Measurements from ENCODE around the gene FCHSD2. TPM values are rescaled to one million over a fixed set of nuclear protein-coding genes. Genes with fewer than 3 reads are reported as not detected.
"Not testable (repeated sequence)": the region's sequence is repeated elsewhere in the genome, so short reads cannot be mapped to it uniquely, and the experiment has no call there.

FCHSD2 gene
- total RNA-seq, 2 donors from 2014 or later: 36.0 to 48.0 TPM

DNA sequence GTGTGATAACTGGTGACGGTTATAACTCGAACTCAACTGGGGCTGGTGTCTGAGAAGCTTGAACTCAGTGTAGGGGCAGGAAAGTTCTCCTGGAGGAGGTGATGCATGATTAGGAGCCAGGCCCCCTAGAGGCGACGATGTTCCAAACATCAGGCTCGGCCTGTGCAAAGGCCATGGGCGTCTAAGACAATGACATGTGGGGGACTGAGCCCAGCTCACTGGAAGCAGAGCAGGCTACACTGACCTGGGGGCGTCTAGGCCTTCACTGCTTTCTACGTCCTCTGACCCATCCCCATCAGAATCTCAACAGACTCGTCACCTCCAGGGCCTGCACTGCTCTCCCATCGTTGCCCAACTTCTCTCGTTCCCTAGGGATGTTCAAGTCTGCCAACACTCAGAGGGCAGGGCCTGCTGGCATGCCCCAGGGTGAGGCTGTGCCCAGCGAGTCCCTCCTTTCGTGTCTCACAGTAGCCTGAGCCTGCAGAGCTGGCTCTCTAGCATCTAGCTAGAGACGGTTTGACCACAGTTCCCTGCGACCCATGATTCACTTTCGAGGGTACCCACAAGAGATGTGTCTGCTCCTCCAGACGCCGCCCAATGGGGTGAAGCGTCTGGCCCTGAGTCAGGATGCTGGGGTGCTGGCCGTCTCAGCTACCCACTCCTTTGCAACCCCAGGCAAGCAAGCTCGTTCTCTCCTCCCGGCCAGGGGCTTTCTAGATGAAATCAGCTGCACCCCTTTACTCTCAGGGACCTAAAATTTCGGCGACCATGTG is 329.0 kb downstream of the FCHSD2 start:
- peak; percentile 7 to 22 for ATAC-seq
- DNase-seq: peak; percentile 66
- intact Hi-C loops (cut with DNase I): loop anchor here in 1 of 2 donors (5.0 kb wide), 1 partner anchor 86 kb away; no protein-coding TSS in a partner anchor

DNA sequence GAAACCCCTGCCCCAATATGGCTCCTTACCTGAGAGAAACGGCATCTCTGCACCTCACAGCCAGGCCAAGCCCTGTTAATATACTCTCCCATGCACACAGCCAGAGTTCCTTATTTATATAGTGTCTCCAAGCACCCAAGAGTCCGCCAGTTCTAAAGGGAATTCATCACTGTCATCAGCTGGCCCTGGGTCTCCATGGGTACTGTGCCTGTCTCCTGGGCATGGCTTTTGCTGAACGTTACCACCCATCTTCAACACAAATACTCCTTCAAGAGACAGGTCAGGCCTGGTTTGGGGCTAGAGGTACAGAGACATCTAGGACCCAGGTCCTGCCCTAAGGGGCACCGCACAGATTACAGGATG is 329.5 kb downstream of the FCHSD2 start:
- intact Hi-C loops (cut with DNase I): loop anchor here in 1 of 2 donors (5.0 kb wide), 1 partner anchor 85 kb away; no protein-coding TSS in a partner anchor
- DNase-seq: no peak
- no peak for ATAC-seq

DNA sequence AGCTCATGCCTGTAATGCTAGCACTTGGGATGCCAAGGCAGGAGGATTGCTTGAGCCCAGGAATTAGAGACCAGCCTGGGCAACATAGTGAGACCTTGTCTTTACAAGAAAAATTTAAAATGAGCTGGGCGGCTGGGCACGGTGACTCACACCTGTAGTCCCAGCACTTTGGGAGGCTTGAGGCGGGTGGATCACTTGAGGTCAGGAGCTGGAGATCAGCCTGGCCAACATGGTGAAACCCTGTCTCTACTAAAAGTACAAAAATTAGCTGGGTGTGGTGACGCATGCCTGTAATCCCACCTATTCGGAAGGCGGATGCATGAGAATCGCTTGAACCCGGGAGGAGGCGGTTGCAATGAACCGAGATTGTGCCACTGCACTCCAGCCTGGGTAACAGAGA is 330.4 kb downstream of the FCHSD2 start:
- not testable (repeated sequence) for ATAC-seq, DNase-seq
- intact Hi-C loops (cut with DNase I): loop anchor here in 1 of 2 donors (5.0 kb wide), 1 partner anchor 84 kb away; no protein-coding TSS in a partner anchor

DNA sequence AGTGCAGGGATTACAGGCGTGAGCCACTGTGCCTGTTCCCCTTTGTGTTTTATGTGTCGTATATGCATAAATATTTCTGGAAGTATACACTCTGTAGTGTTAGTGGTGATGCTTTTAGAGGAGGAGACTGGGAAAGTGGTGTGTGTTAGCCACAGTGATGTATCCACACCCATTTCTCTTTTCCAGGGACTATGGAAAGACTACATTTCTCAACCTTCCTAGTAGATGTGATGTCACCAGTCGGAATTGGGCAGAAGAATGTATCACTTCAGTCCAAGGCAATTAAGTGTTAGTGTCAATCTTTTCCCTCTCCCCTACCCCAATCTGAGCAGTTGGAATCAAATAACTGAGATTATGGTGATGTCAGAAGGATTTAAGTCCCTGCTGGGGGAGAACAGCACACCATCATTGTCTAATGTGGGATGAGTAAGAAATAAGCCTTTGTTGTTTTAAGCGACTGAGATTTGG is 333.8 kb downstream of the FCHSD2 start:
- no peak for DNase-seq
- ATAC-seq: peak in 1 of 2 donors; percentile 9
- intact Hi-C loops (cut with DNase I): no loop called here

DNA sequence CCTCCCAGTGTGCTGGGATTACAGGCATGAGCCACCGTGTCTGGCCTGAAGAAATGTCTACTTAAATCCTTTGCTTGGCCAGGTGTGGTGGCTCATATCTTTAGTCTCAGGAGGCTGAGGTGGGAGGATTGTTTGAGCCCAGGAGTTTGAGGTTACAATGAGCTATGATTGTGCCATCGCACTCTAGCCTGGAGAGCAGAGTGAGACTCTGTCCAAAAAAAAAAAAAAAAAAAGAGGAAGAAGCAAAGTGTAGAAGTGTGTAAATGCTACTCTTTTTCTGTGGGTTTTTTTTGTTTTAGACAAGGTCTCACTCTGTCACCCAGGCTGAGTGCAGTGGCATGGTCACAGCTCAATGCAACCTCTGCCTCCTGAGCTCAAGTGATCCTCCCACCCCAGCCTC is 334.3 kb downstream of the FCHSD2 start:
- DNase-seq (peak; percentile 9), ATAC-seq (peak; percentile 32 to 53)
- intact Hi-C loops (cut with DNase I): no loop called here

DNA sequence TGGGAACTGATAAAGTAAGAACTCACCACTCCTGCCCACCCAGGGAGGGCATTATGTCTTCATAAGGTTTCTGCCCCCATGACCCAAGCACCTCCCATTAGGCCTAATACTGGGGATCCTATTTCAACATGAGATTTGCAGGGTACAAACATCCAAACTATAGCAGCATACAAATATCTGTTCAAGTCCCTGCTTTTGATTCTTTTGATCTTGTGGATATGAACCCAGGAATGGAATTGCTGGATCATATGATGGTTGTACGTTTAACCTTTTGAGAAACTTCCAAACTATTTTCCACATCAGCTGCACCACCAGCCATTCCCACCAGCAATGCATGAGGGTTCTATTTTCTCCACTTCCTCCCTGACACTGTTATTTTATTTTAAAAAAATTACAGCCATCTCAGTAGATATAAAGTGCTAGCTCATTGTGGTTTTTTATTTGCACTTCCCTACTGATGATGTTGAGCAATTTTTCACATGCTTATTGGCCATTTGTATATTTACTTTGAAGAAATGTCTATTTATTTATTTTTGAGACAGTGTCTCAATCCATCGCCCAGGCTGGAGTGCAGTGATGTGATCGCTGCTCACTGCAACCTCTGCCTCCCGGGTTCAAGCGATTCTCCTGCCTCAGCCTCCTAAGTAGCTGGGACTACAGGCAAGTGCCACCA is 335.0 kb downstream of the FCHSD2 start:
- DNase-seq: peak; percentile 9
- intact Hi-C loops (cut with DNase I): no loop called here

DNA sequence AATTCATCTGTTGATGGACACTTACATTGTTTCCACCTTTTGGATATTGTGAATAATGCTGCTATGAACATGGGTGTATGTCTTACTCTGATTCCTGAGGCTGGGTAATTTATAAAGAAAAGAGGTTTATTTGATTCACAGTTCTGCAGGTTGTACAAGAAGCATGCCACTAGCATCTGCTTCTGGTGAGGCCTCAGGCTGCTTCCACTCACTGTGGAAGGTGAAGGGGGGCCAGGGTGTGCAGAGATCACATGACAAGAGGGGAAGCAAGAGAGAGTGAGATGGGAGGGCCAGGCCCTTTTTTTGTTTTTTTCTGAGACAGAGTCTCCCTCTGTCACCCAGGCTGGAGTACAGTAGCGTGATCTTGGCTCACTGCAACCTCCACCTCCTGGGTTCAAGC is 335.7 kb downstream of the FCHSD2 start:
- ATAC-seq; intact Hi-C loops (cut with DNase I): not testable (repeated sequence)
- peak; percentile 10 for DNase-seq

More for the DNA sequence above, 335.0 kb downstream of the FCHSD2 start:
- ATAC-seq: peak in 1 of 2 donors; percentile 55

DNA sequence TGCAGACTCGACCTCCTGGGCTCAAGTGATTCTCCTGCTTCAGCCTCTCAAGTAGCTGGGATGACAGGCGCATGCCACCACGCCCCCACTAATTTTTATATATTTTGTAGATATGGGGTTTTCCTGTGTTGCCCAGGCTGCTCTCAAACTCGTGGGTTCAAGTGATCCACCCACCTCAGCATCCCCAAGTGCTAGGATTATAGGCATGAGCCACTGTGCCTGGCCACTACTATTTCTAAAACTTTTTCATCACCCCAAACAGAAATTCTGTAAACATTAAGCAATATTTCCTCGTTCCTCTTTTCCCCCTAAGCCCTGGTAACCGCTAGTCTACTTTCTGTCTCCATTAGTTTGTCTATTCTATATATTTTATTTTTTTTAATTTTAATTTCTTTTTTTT is 336.9 kb downstream of the FCHSD2 start:
- ATAC-seq (no peak), DNase-seq (peak; percentile 12)
- intact Hi-C loops (cut with DNase I): no loop called here

DNA sequence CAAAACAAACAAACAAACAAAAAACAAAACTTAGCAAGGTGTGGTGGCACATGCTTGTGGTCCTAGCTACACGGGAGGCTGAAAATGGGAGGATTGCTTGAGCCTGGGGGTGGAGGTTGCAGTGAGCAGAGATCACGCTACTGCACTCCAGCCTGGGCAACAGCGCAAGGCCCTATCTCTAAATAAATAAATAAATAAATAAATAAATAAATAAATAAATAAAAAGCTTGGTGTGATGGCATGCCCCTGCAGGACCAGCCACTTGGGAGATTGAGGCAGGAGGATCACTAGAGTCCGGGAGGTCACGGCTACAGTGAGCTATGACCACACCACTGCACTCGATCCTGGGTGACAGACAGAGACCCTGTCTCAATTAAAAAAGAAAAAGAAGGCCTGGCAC is 339.3 kb downstream of the FCHSD2 start:
- intact Hi-C loops (cut with DNase I): no loop called here
- DNase-seq: peak; percentile 7

DNA sequence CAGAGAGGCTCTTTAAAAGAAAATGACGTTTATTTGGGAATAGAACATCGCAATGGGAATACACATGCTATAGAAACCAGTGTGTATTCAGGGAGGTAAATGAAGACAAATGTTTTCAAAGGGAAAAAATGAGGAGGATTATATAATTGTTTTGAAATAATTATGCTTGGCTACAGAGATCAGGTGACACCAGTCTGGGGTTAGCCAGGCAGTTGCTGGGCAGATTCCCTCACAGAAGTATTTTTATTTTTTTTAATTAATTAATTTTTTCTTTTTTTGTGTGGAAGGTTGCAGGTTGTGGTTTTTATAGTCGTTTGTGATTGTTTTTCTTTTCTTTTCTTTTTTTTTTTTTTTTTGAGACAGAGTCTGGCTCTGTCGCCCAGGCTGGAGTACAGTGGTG is 342.7 kb downstream of the FCHSD2 start:
- intact Hi-C loops (cut with DNase I): no loop called here
- ATAC-seq: no peak
- DNase-seq: no peak

More for the DNA sequence above, 339.3 kb downstream of the FCHSD2 start:
- no peak for ATAC-seq

DNA sequence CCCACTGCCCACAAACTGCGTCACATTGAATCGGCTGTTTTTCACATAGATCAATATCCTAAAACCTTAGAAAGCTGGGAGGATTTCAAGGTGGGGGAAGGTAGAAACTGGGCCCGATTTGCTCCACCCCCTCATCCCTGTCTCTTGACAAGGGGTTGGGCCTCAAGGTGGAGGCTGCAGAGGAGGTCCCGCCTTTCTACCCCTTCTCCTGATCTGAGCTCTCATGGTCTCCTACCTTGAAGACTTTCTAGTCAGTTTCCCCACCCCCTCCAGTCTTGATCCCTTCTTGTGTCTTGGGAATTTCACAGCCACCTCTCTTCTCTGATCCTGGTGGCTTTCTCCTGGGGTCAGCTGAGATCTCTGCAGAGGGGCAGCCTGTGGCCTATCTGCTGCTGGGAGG is 343.8 kb downstream of the FCHSD2 start:
- no peak for ATAC-seq
- no peak for DNase-seq
- intact Hi-C loops (cut with DNase I): no loop called here

DNA sequence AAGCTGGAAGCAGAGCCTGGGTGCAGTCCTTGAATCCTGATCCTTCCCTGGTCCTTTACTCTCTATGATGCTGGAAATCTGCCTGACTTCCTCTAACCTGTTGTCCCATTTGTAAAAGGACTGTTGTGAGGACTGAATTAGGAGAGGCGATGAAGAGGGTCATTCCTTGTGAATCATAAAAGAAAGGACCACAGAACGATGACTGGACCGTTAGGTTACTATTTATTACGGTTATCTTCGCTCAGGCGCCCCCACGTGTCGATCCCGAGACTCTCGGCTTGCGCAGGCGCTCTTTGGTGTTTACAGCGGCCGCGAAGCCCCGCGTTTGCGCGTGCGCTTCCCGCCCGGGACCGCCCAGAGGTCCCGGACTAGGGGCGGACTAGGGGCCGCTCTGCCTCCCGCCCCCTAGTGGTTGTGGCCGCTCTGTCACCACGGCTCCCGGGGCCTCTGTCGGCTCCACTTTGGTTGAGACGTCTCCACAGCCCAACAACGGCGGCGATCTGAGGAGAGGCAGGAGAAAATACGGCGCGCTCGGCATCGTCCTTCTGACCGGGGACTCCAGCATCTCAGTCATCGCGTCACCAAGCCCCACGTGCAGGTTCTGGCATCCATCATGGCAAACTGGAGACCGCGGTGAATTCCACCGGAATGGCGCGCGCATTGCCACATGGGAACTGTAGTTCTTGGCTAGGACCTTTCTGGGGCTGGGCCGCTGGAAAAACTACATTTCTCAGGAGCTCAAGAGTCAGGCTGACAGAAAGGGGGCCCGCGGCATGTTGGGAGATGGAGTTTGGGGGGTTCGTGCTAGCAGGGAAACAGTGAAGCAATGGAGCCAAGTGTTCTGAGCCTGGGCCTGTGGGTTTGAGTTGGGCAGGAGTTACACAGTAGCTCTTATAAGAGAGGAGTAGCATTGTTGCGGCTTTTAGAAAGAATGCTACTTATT is 348.4 kb downstream of the FCHSD2 start, which contains the start of gene STARD10:
STARD10 (minus strand) TSS at position 623 of the 943 bp plus-strand sequence. CDS start 12,866 bp downstream, outside the sequence.
- DNase-seq (peak; percentile 97), ATAC-seq (peak; percentile 96 to 97)
- intact Hi-C loops (cut with DNase I): loop anchor here (1.0 to 5.0 kb wide), 2 partner anchors 66 to 68 kb away; no protein-coding TSS in a partner anchor

DNA sequence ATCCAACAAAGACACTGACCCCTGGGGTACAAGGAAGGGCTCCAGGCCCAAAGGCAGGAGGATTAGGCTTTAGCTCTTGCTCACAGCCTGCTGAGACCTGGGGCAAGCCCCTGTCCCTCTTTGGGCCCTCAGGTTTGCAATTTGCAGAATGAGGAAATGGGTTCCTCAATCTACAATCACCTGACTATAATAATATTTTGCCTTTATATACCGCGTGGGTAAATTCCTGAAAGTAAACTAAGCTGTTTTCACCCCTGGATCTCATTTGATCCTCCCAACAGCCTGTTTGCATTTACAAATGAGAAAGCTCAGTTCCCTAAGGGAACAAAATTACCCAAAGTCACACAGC is 349.1 kb downstream of the FCHSD2 start:
- DNase-seq (no peak), ATAC-seq (no peak)
- intact Hi-C loops (cut with DNase I): loop anchor here (1.0 to 5.0 kb wide), 2 partner anchors 66 to 68 kb away; no protein-coding TSS in a partner anchor

DNA sequence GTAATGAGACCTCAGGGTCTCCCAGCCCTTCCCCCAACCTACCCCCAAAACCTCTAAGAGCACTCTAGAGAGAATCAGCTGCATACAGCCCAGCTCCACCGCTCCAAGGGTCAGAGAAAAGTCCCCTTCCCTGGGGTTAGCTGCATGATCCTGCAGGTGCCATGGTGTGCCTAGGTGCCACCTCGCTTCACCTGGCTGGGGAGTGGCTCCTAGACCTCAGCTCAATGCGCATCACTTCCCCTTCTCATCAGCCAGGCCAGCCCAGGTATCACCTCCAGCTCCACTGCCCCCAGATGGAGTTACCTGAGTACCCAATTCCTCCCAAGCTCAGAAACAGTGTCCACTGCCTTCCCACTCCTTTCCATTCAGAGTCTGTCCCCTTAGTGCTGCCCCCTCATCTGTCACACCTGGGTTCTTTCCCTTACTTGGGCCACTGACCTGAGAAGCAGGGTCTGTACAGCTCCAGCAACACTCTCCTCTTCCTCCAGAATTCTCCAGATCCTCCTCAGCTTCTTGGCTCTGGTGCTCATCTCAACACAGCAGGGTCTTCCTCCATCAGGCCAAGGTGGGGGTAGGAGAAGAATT is 349.6 kb downstream of the FCHSD2 start:
- ATAC-seq (no peak), DNase-seq (no peak)
- intact Hi-C loops (cut with DNase I): loop anchor here (1.0 to 5.0 kb wide), 2 partner anchors 65 to 67 kb away; no protein-coding TSS in a partner anchor

DNA sequence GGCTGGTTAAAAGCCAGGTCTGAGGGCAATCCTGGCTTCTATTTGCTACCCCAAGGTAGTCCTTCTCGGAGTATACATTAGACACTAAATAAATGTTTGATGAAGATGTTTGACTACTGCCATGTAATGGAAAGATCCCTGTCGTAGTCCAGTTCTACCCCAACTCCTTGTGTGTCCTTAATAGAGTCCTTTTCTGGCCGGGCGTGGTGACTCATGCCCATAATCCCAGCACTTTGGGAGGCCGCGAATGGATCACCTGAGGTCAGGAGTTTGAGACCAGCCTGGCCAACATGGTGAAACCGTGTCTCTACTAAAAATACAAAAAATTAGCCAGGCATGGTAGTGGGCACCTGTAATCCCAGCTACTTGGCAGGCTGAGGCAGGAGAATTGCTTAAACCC is 350.9 kb downstream of the FCHSD2 start:
- not testable (repeated sequence) for ATAC-seq, DNase-seq
- intact Hi-C loops (cut with DNase I): loop anchor here in 1 of 2 donors (5.0 kb wide), 1 partner anchor 64 kb away; no protein-coding TSS in a partner anchor

DNA sequence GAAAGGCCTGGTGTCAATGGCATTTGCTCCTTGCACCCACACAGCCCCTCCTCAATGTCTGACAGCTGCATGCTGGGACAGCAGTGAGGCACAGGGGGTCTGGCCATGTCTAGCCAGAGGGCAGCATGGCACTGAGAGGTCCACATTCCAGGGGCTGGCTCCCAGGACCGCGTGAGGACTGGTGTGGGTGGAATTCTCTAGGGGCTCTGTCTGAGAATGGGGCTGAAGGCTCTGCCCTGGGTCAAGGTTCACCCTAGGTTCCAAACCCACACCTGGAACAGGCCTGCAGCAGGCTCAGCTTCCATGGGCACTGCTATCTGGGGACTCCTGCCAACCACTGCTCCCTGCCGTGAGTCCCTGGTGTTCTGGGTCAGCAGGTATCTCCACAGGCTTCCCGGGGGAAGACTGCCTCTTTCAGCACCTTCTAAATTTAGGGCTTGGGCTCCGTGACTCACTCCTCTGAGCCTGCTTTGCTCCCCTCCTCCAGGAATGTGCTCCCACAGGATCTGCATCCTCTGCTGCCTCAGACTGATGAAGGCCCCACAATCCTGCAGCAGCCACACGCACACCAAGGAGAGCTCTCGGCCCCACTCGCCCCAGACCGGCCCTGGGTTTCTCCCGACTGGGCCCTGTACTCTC is 352.5 kb downstream of the FCHSD2 start:
- ATAC-seq (peak; percentile 4 to 37), DNase-seq (no peak)
- intact Hi-C loops (cut with DNase I): loop anchor here in 1 of 2 donors (5.0 kb wide), 1 partner anchor 62 kb away; no protein-coding TSS in a partner anchor

DNA sequence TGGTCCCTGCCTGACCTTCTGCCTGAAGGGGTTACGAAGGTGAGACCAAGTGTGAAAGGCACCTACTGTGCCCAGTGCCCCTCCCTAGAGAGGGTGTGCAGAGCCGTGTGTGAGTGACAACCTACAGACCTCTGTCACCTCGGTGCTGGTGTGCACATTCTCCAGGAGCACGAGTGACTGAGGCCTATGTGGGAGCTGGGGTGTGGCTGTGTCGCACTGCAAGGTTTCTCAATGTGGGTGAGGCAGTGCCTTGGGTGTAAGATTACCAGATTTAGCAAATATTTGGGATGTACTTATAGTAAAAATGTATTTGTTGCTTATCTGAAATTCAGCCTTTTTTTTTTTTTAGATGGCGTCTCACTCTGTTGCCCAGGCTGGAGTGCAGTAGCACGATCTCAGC is 353.9 kb downstream of the FCHSD2 start:
- no peak for ATAC-seq
- intact Hi-C loops (cut with DNase I): no loop called here
- no peak for DNase-seq
